IPS-20b (cell line): ENCODE measurements around the gene FHDC1.

Experiments
- H3K27ac ChIP-seq: one replicate; pipeline ENCODE4 v1.5.1; 2013; ENCODE audit warnings: low read length
- H3K27me3 ChIP-seq: 2 replicates; pipeline ENCODE4 v1.6.1; 2013; ENCODE audit warnings: mild to moderate bottlenecking, low read length, inconsistent platforms; ENCODE audit not compliant: insufficient read depth
- H3K36me3 ChIP-seq: 2 replicates; pipeline ENCODE4 v1.6.1; 2013; ENCODE audit warnings: low read depth, mild to moderate bottlenecking, inconsistent platforms, low read length, moderate library complexity; ENCODE audit not compliant: insufficient read depth
- H3K4me1 ChIP-seq: 2 replicates; pipeline ENCODE4 v1.6.1; 2013; ENCODE audit warnings: mild to moderate bottlenecking, control low read depth, inconsistent platforms, low read length, moderate library complexity; ENCODE audit not compliant: insufficient read depth
- H3K4me3 ChIP-seq: 2 replicates; pipeline ENCODE4 v1.5.1; 2013; ENCODE audit warnings: mild to moderate bottlenecking, low read length, inconsistent platforms
- H3K9ac ChIP-seq: 2 replicates; pipeline ENCODE4 v1.6.1; 2013; ENCODE audit warnings: low read depth, mild to moderate bottlenecking, inconsistent platforms, low read length, moderate library complexity
- H3K9me3 ChIP-seq: 2 replicates; pipeline ENCODE4 v1.6.1; 2013; ENCODE audit warnings: mild to moderate bottlenecking, low read depth, low read length, inconsistent platforms; ENCODE audit not compliant: insufficient read depth

Gene FHDC1

DNA sequence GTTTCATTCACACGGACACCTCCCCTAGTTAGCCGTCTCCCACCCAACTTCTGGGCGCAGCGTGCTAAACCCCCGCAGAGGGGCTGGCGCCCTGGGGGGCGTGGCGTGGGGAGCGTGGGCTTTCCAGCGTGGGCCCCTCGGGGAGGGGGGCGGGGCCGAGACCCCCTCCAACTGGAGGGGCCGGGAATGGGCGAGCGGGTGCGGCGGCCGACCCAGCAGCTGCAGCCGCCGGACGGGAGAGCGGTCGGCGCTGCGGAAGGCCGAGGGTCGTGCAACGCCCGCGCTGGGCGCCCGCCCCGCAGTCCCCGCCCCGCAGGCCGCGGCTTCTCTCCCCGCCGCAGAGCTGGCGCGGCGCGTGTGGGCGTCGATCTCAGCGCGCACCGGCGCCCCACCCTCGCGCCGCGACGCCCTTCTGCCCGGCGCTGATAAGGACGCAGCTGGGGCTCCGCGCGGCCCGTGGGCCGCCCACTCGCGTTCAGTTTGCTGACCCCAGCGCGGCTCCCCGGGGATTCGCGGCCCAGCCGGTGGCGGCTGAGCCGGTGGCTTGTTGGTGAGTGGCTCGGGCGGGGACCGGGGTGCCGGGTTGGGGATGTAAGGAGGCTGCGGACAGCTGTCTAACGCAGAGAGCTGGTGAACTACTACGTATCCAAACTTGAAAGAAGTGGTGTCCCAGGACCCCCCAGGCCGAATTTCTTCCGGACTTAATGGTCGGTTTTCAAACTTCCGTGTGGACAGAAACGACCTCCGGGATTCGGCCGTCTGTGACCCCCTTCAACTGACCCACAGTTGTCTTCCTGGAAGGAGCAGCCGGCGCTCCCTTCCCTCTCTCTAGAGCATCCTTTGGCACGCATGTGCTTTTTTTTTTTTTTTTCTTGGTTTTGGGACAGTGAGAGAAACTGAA, 1.5 kb downstream of the FHDC1 start:
- Histone ChIP-seq H3K27ac (no peak overlapping the region), H3K36me3 (no peaks in the 10 kb centered on the region), H3K4me3 (peak overlapping the region; percentile 67), H3K9me3 (no peaks in the 10 kb centered on the region), H3K4me1 (peaks cover 18% of the 10 kb centered on the region), H3K27me3 (peaks cover 57% of the 10 kb centered on the region), H3K9ac (peak overlapping the region; percentile 80; the same call in 1 of the 2 replicates)

DNA sequence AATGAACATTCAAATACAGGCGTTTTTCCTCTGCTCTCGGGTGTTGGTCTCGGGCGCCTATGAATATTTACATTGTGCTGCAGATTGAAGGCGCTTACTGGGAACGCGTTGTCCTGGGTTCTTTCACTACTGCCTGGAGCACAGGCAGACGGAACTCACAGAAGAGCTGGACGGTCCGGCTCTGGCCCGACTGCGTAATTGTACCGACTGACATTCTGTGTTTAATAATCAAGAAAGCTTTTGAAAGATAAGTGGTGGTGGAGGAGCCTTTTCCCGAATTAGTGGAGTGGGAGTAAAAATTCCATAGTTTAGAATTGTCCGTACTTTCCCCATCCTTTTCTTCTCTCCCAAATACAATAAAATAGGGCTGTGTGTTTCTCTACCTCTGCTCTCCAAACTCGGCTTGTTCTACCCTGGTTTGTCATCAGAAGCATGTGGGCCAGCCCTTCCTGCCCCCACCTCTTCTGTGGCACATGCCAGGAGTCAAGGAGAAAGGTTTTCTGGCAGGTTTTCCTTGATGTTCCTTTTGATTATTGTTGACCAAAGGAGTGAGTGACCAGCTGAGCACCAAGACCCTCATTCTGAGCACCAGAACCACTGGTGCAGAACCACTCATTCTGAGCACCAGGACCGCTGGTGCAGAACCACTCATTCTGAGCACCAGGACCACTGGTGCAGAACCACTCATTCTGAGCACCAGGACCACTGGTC, 2.3 kb downstream of the FHDC1 start:
- H3K27me3 ChIP-seq = peaks cover 57% of the 10 kb centered on the region
- peaks cover 3% of the 10 kb centered on the region for H3K36me3 ChIP-seq
- H3K4me3 ChIP-seq = peak overlapping the region; percentile 67
- H3K27ac ChIP-seq = no peak overlapping the region
- H3K9me3 ChIP-seq = no peaks in the 10 kb centered on the region
- no peak overlapping the region; the same call in 1 of the 2 replicates for H3K9ac ChIP-seq
- peaks cover 18% of the 10 kb centered on the region for H3K4me1 ChIP-seq

DNA sequence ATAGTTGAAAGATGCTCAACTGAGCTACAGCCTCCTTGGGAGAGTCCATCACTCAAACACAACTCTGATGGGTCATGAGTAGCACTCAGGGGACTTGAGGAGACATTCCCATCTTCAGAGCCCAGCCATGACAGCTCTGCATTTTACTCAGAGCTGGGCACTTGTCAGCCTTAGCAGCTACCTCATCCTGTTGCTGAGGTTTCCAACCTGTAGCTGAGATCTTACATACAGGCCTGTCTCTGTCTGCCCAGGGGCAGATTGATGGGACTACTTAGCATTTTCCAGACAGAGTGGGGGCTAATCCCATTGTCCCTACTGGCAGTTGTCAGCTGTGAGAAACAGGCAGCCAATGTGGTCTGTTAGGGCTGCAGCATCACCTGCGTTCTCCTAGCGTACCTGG, 3.5 kb downstream of the FHDC1 start:
- H3K27me3 ChIP-seq = peaks cover 45% of the 10 kb centered on the region

DNA sequence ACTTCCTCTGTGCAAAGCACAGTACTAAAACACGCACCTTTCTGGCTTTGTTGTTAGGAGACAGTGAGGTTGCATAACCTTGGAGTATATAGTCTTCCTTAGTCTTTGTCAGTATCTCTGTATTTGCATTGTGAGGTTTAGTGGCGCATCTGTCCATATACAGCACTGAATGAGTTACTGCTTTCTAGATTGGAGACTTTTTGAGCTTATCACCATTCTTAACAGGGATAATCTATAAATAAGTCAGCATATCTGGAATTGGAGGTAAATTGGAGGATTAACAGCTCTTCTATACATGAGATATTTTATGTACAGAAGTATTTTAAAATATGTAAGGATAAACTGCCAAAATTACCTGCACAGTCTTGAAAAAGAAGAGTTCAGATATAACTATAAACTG, 4.3 kb downstream of the FHDC1 start:
- Histone ChIP-seq H3K36me3 (peaks cover 21% of the 10 kb centered on the region), H3K27me3 (peaks cover 40% of the 10 kb centered on the region), H3K4me3 (no peak overlapping the region), H3K4me1 (peaks cover 13% of the 10 kb centered on the region; the same call in 1 of the 2 replicates), H3K9ac (no peak overlapping the region), H3K27ac (no peak overlapping the region), H3K9me3 (no peaks in the 10 kb centered on the region)

More for the DNA sequence above, 3.5 kb downstream of the FHDC1 start:
- H3K36me3 ChIP-seq = peaks cover 15% of the 10 kb centered on the region
- no peaks in the 10 kb centered on the region for H3K9me3 ChIP-seq
- no peak overlapping the region for H3K9ac ChIP-seq
- H3K4me3 ChIP-seq = no peak overlapping the region
- H3K27ac ChIP-seq = no peak overlapping the region
- peaks cover 17% of the 10 kb centered on the region for H3K4me1 ChIP-seq

DNA sequence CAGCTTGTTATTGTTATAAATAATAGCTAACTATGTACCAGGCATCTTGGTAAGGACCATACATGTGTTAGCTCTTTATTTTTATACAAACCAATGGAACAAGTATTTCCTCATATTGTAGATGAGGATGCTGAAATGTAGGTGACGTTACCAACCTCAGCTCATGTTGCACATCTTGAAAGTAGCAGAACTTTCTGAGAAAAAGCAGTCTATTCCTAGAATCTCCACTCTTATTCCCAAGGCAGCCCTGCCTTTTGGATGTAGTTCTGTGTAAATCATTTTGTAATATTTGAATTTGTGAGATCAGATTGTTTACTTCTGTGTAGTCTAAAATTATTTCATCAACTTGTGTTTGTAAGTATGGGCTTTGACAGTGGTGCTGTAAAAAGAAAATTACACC, 5.3 kb downstream of the FHDC1 start:
- Histone ChIP-seq H3K4me3 (no peak overlapping the region), H3K4me1 (peaks cover 13% of the 10 kb centered on the region; the same call in 1 of the 2 replicates), H3K9me3 (no peaks in the 10 kb centered on the region), H3K9ac (no peak overlapping the region), H3K27me3 (peaks cover 40% of the 10 kb centered on the region), H3K27ac (no peak overlapping the region), H3K36me3 (peaks cover 31% of the 10 kb centered on the region)

DNA sequence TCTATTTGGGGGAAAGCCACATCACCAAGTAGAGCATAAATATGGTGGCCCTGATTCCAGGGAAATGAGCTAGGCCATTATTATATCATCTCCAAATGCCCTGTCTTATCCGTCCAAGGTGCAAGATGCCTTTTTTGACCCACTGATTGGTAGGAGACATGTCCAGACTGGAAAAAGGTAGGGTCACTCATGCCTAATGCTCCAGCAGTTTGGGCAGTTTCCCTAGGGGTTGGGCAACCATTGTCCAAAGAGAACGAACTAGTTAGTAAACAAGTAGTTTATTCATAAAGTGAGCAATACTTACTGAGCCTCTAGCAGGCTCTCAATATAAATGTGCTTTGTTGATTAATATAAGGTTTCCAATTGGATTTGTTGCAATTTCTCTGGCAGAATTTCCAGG, 6.2 kb downstream of the FHDC1 start:
- no peak overlapping the region for H3K27ac ChIP-seq
- H3K27me3 ChIP-seq = peaks cover 30% of the 10 kb centered on the region
- H3K9me3 ChIP-seq = no peaks in the 10 kb centered on the region
- H3K9ac ChIP-seq = no peak overlapping the region
- H3K4me1 ChIP-seq = peaks cover 13% of the 10 kb centered on the region; the same call in 1 of the 2 replicates
- peaks cover 39% of the 10 kb centered on the region for H3K36me3 ChIP-seq
- H3K4me3 ChIP-seq = no peak overlapping the region

DNA sequence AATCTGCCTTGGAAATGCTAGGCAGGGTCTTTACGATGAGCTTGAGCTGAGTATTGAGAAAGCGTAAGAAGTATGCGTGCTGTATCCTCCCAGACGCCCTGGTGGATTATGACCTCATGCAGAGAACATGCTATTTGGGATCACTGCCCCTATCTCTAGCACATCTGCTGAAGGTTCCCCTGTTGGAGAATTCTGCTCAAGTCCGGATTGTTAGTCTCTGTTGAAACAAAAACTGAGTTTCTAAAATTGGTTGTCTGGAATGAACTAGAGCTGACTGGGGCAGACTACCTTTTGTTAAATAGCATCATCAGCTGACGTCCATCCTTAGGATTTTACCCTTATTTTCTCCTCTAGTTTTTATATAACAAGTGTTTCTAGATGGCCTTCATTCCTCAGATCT, 7.5 kb downstream of the FHDC1 start:
- peaks cover 17% of the 10 kb centered on the region for H3K27me3 ChIP-seq
- no peak overlapping the region for H3K9ac ChIP-seq

DNA sequence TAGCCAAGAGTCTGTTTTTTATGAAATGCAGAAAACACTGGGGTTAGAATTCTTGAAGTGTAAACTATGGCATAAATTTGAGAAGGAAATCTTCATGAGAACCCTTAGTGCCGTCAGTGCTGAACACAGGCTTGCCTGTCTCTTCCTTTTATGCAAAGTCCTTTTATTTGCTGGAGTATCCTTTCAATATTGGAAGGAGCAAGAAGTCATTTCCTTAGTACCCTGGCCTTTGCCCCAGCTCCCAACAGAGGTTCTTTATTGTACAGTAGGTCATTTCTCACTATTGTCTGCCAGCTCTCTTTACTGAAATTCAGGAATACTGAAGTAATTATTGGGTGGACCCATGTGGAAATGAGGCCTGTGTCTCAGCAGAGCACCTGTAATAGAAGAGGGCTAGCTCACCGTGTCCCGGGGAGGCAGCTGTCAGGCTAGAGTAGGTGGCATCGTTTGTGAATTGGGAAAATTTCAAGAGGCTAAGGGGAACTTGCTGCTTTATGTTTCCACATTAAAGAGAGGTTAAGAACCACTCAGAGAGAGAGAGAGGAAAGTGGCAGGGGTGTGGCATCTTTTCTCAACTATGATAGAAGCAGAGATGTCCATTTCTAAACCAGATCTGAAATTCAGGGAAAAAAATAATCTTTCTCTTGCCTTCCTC, 8.7 kb downstream of the FHDC1 start:
- Histone ChIP-seq H3K27ac (no peak overlapping the region), H3K36me3 (peaks cover 48% of the 10 kb centered on the region), H3K4me3 (no peak overlapping the region), H3K9ac (no peak overlapping the region), H3K27me3 (peaks cover 6% of the 10 kb centered on the region; the same call in 1 of the 2 replicates), H3K4me1 (0 out of 2 replicates have a peak, but pooled peaks cover 7% of the 10 kb centered on the region), H3K9me3 (no peaks in the 10 kb centered on the region)

More for the DNA sequence above, 7.5 kb downstream of the FHDC1 start:
- H3K9me3 ChIP-seq = no peaks in the 10 kb centered on the region
- peaks cover 9% of the 10 kb centered on the region; the same call in 1 of the 2 replicates for H3K4me1 ChIP-seq
- no peak overlapping the region for H3K4me3 ChIP-seq
- H3K27ac ChIP-seq = no peak overlapping the region
- peaks cover 48% of the 10 kb centered on the region for H3K36me3 ChIP-seq

DNA sequence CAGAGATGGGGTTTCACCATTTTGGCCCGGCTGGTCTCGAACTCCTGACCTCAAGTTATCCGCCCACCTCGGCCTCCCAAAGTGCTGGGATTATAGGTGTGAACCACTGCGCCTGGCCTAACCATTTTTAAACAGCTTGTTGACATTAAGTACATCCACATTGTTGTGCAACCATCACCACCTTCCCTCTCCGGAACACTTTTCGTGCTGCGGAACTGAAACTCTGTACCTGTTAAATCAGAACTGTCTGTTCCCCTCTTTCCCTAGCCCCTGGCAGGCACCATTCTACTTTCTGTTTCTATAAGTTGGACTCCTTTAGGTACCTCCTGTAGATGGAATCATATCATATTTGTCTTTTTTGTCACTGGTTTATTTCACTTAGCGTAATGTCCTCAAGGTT, 9.5 kb downstream of the FHDC1 start:
- Histone ChIP-seq H3K36me3 (peaks cover 48% of the 10 kb centered on the region), H3K4me1 (peaks cover 15% of the 10 kb centered on the region), H3K4me3 (no peak overlapping the region), H3K27ac (no peak overlapping the region), H3K9ac (no peak overlapping the region), H3K9me3 (no peaks in the 10 kb centered on the region), H3K27me3 (no peaks in the 10 kb centered on the region)

DNA sequence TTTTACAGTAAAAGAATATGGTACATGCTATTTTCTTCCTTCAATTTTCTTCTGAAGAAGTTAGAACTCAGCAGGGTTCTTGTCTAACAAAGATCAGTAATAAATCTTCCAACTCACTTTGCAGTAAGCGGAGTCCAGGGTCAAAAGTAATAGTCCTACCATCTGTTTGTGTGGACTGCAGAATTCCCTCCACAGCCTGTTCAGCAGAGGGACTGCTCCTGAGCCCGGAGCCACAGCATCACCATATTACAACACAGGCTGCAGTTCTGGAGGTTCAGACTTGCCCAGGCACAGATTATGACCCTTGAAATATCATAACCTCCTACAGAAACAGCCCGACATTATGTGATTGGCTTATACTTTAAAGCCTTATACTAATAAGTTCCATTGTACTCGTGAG, 10.3 kb downstream of the FHDC1 start:
- Histone ChIP-seq H3K9me3 (no peaks in the 10 kb centered on the region), H3K27me3 (no peaks in the 10 kb centered on the region), H3K4me3 (no peak overlapping the region), H3K27ac (no peak overlapping the region), H3K4me1 (peaks cover 23% of the 10 kb centered on the region), H3K36me3 (peaks cover 48% of the 10 kb centered on the region), H3K9ac (no peak overlapping the region)

DNA sequence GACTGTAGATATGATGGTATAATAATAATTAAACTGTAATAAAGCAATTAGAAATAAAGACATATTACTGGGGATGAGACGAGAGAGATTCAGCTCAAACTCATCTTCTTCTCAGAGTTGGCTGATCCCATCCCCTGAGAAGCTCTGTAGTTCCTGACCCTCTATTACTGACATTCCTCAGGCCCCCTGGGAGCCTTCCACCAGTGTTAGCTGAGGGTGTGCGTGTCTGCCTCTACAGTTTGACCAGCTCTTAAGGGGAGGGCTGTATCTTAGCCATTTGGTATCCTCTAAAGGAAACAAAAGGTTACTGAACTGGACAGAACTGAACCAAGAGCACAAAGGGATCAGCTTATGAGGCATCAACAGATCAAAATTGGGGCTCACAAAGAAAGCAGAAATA, 11.2 kb downstream of the FHDC1 start:
- no peak overlapping the region for H3K4me3 ChIP-seq
- H3K4me1 ChIP-seq = peaks cover 26% of the 10 kb centered on the region
- no peaks in the 10 kb centered on the region for H3K27me3 ChIP-seq
- H3K27ac ChIP-seq = no peak overlapping the region
- no peaks in the 10 kb centered on the region for H3K9me3 ChIP-seq
- peaks cover 48% of the 10 kb centered on the region for H3K36me3 ChIP-seq
- H3K9ac ChIP-seq = no peak overlapping the region
